Loucy (cell line): Measurements from ENCODE around the gene ABI3.

Source experiments
- EZH2phosphoT487 ChIP-seq: fragments of 200-600 bp; IDR thresholded peaks from 2 replicates; pipeline ENCODE4 v1.6.1; 2018; ENCODE audit warnings: antibody characterized with exemption, mild to moderate bottlenecking, moderate library complexity, borderline replicate concordance
- TF ChIP-seq, protein P1 (sequence below): fragments of 200-600 bp; sonication (generic); conservative IDR thresholded peaks from 2 replicates; pipeline ENCODE4 v1.5.1; 2014; ENCODE audit warnings: mild to moderate bottlenecking, antibody characterized with exemption, low read length

DNA sequence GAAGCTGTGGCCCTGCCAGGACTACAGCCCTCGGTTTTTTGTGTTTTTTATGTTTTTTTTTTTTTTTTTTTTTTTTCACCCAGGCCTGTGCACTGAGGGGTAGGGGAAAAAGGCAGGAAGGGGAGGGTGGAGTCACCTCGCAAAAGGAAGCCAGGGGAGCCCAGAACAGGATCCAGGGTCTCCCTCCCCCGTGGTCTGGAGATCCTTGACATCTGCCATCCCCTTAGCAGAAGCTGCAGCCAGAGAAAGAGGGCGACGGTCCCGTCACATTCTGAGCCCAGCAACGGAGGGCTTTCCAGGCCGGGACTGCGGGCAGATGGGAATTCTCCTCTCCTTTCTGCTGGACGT lies 49.1 kb downstream of the ABI3 start:
- TF ChIP-seq, protein P1, sequence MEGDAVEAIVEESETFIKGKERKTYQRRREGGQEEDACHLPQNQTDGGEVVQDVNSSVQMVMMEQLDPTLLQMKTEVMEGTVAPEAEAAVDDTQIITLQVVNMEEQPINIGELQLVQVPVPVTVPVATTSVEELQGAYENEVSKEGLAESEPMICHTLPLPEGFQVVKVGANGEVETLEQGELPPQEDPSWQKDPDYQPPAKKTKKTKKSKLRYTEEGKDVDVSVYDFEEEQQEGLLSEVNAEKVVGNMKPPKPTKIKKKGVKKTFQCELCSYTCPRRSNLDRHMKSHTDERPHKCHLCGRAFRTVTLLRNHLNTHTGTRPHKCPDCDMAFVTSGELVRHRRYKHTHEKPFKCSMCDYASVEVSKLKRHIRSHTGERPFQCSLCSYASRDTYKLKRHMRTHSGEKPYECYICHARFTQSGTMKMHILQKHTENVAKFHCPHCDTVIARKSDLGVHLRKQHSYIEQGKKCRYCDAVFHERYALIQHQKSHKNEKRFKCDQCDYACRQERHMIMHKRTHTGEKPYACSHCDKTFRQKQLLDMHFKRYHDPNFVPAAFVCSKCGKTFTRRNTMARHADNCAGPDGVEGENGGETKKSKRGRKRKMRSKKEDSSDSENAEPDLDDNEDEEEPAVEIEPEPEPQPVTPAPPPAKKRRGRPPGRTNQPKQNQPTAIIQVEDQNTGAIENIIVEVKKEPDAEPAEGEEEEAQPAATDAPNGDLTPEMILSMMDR: no peak
- TF ChIP-seq EZH2phosphoT487: no peak
